GM12878 (cell line): ENCODE results near the gene ANAPC10. TPM values are rescaled to one million over a fixed set of nuclear protein-coding genes. Genes with fewer than 3 reads are reported as not detected.

ENCODE experiments used
- ATAC-seq: fragments of 200-7000 bp; cut with Tn5 transposase; 3 replicates; pipeline ENCODE4 v1.9.1; 2020; ENCODE audit warnings: mild to moderate bottlenecking, moderate library complexity
- BruUV-seq: library from RNA; stranded (reverse); fragments of 400-500 nt; replicated peaks from 2 replicates; lab custom pipeline; 2021; lab: Mats Ljungman, UMichigan
- CTCF ChIA-PET: fragments of 300-600 bp; sonication (Branson Sonifier 250); formaldehyde crosslinking; extraction: SDS; loops from one replicate; lab custom pipeline; 2021; ENCODE audit warnings: inconsistent platforms; lab: Yijun Ruan, JAX
- POLR2A ChIA-PET: fragments of 350-600 bp; formaldehyde crosslinking; extraction: SDS; loops from one replicate; lab custom pipeline; 2021; ENCODE audit warnings: inconsistent platforms; lab: Charles Lee
- RAD21 ChIA-PET: fragments of 300-600 bp; sonication (Branson Sonifier 250); formaldehyde crosslinking; loops from one replicate; lab custom pipeline; 2023; ENCODE audit warnings: antibody characterized with exemption; ENCODE audit not compliant: unreplicated experiment; lab: Charles Lee
- SMC1A ChIA-PET: fragments of 300-600 bp; sonication (Branson Sonifier 250); formaldehyde crosslinking; loops from one replicate; lab custom pipeline; 2023; ENCODE audit not compliant: unreplicated experiment, uncharacterized antibody; lab: Charles Lee
- DNase-seq: peaks from one replicate; pipeline ENCODE4 v3.0.0-alpha.2; 2011; ENCODE audit warnings: low read depth, low spot score
- FAIRE-seq: peaks from 3 replicates; lab custom pipeline; 2011; peaks lifted over from hg19 to GRCh38; lab: Jason Lieb, UNC
- H2AFZ ChIP-seq: 2 replicates; pipeline ENCODE4 v1.6.0; 2011; ENCODE audit warnings: low read depth, low read length, control low read depth; ENCODE audit not compliant: control insufficient read depth
- H3K27ac ChIP-seq: 2 replicates; pipeline ENCODE4 v1.5.1; 2011; ENCODE audit warnings: control low read depth; ENCODE audit not compliant: control insufficient read depth, insufficient read depth
- H3K27me3 ChIP-seq, 2 experiments: replicated peaks in 1 of 2; 2 replicates each; pipeline versions ENCODE4 v1.6.0 to v1.6.1; 2011; ENCODE audit warnings: low read length in 1 of 2; ENCODE audit not compliant: control insufficient read depth in 2 of 2, insufficient read depth in 2 of 2
- H3K36me3 ChIP-seq, 2 experiments: 2 replicates each; pipeline ENCODE4 v1.5.1; 2011; ENCODE audit warnings: low read length in 1 of 2; ENCODE audit not compliant: control insufficient read depth in 2 of 2, insufficient read depth in 2 of 2
- H3K4me1 ChIP-seq: 2 replicates; pipeline ENCODE4 v1.6.1; 2011; ENCODE audit warnings: mild to moderate bottlenecking, low read length, moderate library complexity, mixed read lengths; ENCODE audit not compliant: control insufficient read depth, insufficient read depth
- H3K4me2 ChIP-seq: 2 replicates; pipeline ENCODE4 v1.6.0; 2011; ENCODE audit warnings: control low read depth; ENCODE audit not compliant: control insufficient read depth, insufficient read depth
- H3K4me3 ChIP-seq: fragments of 200-600 bp; sonication (generic); 2 replicates; pipeline ENCODE4 v1.5.1; 2016
- H3K79me2 ChIP-seq: 2 replicates; pipeline ENCODE4 v1.6.0; 2011; ENCODE audit warnings: low read length; ENCODE audit not compliant: control insufficient read depth, insufficient read depth
- H3K9ac ChIP-seq: 2 replicates; pipeline ENCODE4 v1.8.0; 2011; ENCODE audit warnings: low read length, control low read depth, mixed read lengths; ENCODE audit not compliant: control insufficient read depth, insufficient read depth
- H3K9me3 ChIP-seq: replicated peaks from 3 replicates; pipeline ENCODE4 v1.5.1; 2011; ENCODE audit warnings: mild to moderate bottlenecking, low read length; ENCODE audit not compliant: control insufficient read depth, insufficient read depth
- H4K20me1 ChIP-seq: 2 replicates; pipeline ENCODE4 v1.6.0; 2011; ENCODE audit not compliant: control insufficient read depth, insufficient read depth
- CBX5 ChIP-seq: sonication (generic); IDR thresholded peaks from 2 replicates; pipeline ENCODE4 v1.6.1; 2016; ENCODE audit warnings: low read depth, moderate library complexity, mild to moderate bottlenecking, inconsistent platforms
- CREB1 ChIP-seq: IDR thresholded peaks from 2 replicates; pipeline ENCODE4 v1.6.1; 2012; ENCODE audit warnings: low read depth, mild to moderate bottlenecking, inconsistent platforms
- E2F4 ChIP-seq: IDR thresholded peaks from 2 replicates; pipeline ENCODE4 v1.6.1; 2012; ENCODE audit warnings: low read depth, low read length, improper control_type of control experiment
- IRF4 ChIP-seq: IDR thresholded peaks from 2 replicates; pipeline ENCODE4 v1.6.1; 2011; ENCODE audit warnings: low read depth, low read length
- JUNB ChIP-seq: IDR thresholded peaks from 2 replicates; pipeline ENCODE4 v1.6.1; 2016; ENCODE audit warnings: antibody characterized with exemption, mild to moderate bottlenecking
- MYC ChIP-seq: IDR thresholded peaks from 2 replicates; pipeline ENCODE4 v1.6.1; 2011; ENCODE audit warnings: mild to moderate bottlenecking, low read length, moderate library complexity, inconsistent platforms; ENCODE audit not compliant: insufficient read depth, insufficient replicate concordance, insufficient read length, severe bottlenecking
- PKNOX1 ChIP-seq: fragments of 450-650 bp; IDR thresholded peaks from 2 replicates; pipeline ENCODE4 v1.6.1; 2016; ENCODE audit warnings: mild to moderate bottlenecking
- RAD51 ChIP-seq: fragments of 450-650 bp; IDR thresholded peaks from 2 replicates; pipeline ENCODE4 v1.6.1; 2016; ENCODE audit warnings: moderate library complexity, mild to moderate bottlenecking, inconsistent platforms
- SKIL ChIP-seq: fragments of 450-650 bp; IDR thresholded peaks from 2 replicates; pipeline ENCODE4 v1.6.1; 2017; ENCODE audit warnings: mild to moderate bottlenecking, low read depth, inconsistent platforms; ENCODE audit not compliant: poor library complexity, severe bottlenecking
- YY1 ChIP-seq: IDR thresholded peaks from 2 replicates; pipeline ENCODE4 v1.6.1; 2011; ENCODE audit warnings: low read depth, mild to moderate bottlenecking, low read length
- ZNF622 ChIP-seq: fragments of 450-650 bp; IDR thresholded peaks from 2 replicates; pipeline ENCODE4 v1.6.1; 2017; ENCODE audit warnings: mild to moderate bottlenecking, inconsistent platforms
- WGBS: methylation state at CpG from one replicate; pipeline ENCODE4 v1.1.6; 2016; ENCODE audit warnings: low lambda C conversion rate; ENCODE audit not compliant: insufficient replicate concordance, insufficient coverage; ENCODE audit errors: missing lambda C conversion rate; 5-methylcytosine and 5-hydroxymethylcytosine counted together
- in situ Hi-C: fragments of 300-500 bp; cut with MboI; formaldehyde crosslinking; loops from 9 replicates; pipeline ENCODE4 v1.14.3; 2018; ENCODE audit warnings: mixed read lengths
- intact Hi-C: fragments of 100-400 bp; cut with micrococcal nuclease; formaldehyde crosslinking; loops from one replicate; pipeline ENCODE4 v1.14.2; 2022; ENCODE audit not compliant: unreplicated experiment
- polyA plus RNA-seq, 11 experiments: library from polyadenylated mRNA; depleted of rRNA in 4 of 11; unstranded in 6 of 11; stranded (reverse) in 5 of 11; fragments of >200 nt; fragmentation: Nextera tagmentation in 4 of 11; fragmentation: Illumina TruSeq in 1 of 11; extraction: Ambion mirVana in 4 of 11; extraction: Trizol in 1 of 11; gene quantifications; 1 replicate in 1 of 11; 2 replicates in 10 of 11; pipeline versions ENCODE4 v1.2.1 to v1.2.3, GENCODE V29; 2011 to 2016; ENCODE audit warnings: inconsistent platforms in 2 of 11, missing spikeins in 2 of 11, low read depth in 1 of 11
- total RNA-seq, 4 experiments: library from RNA; depleted of rRNA in 3 of 4; stranded (reverse); fragments of >200 nt in 3 of 4; fragmentation: Illumina TruSeq in 1 of 4; extraction: Trizol in 1 of 4; gene quantifications; 2 replicates each; pipeline versions ENCODE4 v1.2.1 to v1.2.3, GENCODE V29; 2013 to 2021

Gene ANAPC10
- total and polyA plus RNA-seq, 10 of the 15 experiments (the other 5 are each of a cell fraction or from before 2014, with no cell fraction given), result 23.8 to 73.7 (median 48.5) TPM

- Histone ChIP-seq H3K4me3 (peak overlapping the region; percentile 94), H3K4me1 (peaks cover 10% of the 10 kb centered on the region), H2AFZ (peak overlapping the region; percentile 83), H3K27ac (peak overlapping the region; percentile 86), H4K20me1 (no peaks in the 10 kb centered on the region), H3K36me3 (peaks cover 0 to 8% of the 10 kb centered on the region in 2 experiments; a peak in 1 of 4 replicates), H3K9me3 (peaks cover 2% of the 10 kb centered on the region; the same call in 2 of the 3 replicates), H3K27me3 (no peaks in the 10 kb centered on the region), H3K4me2 (peak overlapping the region; percentile 9), H3K79me2 (peaks cover 95% of the 10 kb centered on the region), H3K9ac (peak overlapping the region; percentile 92)
- intact Hi-C loops (loop anchor here (1.0 to 5.0 kb wide), 2 partner anchors 82 to 519 kb away; partner anchors contain the start of genes MMAA and OTUD4), in situ Hi-C loops (no loop called here)
- ATAC-seq (peak; percentile 48), DNase-seq (no peak), FAIRE-seq (no peak)
- 1% methylated on average over 9 of the region's 9 CpGs for WGBS
- BruUV-seq, result TSS peak; percentile 64
- RAD21 ChIA-PET, result interaction anchor here (0.9 to 4.4 kb wide), 9 partner anchors 16 to 524 kb away, joined by 3 to 30 read pairs (median 3); no protein-coding TSS in a partner anchor
- POLR2A ChIA-PET, result interaction anchor here (1.1 to 2.7 kb wide), 7 partner anchors 13 to 131 kb away, joined by 3 to 25 read pairs (median 3); no protein-coding TSS in a partner anchor
- SMC1A ChIA-PET, result interaction anchor here (0.8 to 4.9 kb wide), 16 partner anchors 13 to 525 kb away, joined by 3 to 34 read pairs (median 4); no protein-coding TSS in a partner anchor
- CTCF ChIA-PET, result interaction anchor here (1.1 to 6.6 kb wide), 8 partner anchors 11 to 518 kb away, joined by 3 to 30 read pairs (median 7); no protein-coding TSS in a partner anchor
- 0 out of 2 replicates have a peak, but pooled peaks have one; percentile 17 for TF ChIP-seq RAD51
- no peak for TF ChIP-seq ZNF622
- TF ChIP-seq CREB1, result no peak
- TF ChIP-seq IRF4, result peak; percentile 33; the same call in 1 of the 2 replicates
- TF ChIP-seq CBX5, result 0 out of 2 replicates have a peak, but pooled peaks have one; percentile 10
- TF ChIP-seq YY1, result peak; percentile 90
- TF ChIP-seq PKNOX1, result peak; percentile 58
- TF ChIP-seq JUNB, result peak; percentile 9; the same call in 1 of the 2 replicates
- no peak for TF ChIP-seq SKIL
- peak; percentile 68; the same call in 1 of the 2 replicates for TF ChIP-seq E2F4
- no peak for TF ChIP-seq MYC
Measured at GRCh38 chr4:145098675-145099037, 660 bp upstream of the ANAPC10 start.
